ENCODE data around the gene VGF.
A peak's percentile ranks its signal among the peaks of the same experiment; 100 is the strongest.

Gene VGF

GRCh38 chr7:101185258-101185839 is 20.0 kb upstream of the VGF start:
- Histone ChIP-seq H3K4me1 (ENCODE audit: control insufficient read depth, insufficient read depth, low read length) (no peaks in the 10 kb centered on the region), H3K36me3 (ENCODE audit: control insufficient read depth in 2 of 2, insufficient read depth in 1 of 2, low read length in 2 of 2) (no peaks in the 10 kb centered on the region), H3K4me3 (ENCODE audit: low read depth, low read length) (no peak overlapping the region), H3K27ac (ENCODE audit: extremely low read depth, low read depth, low read length) (no peak overlapping the region), H3K9me3 (ENCODE audit: control insufficient read depth, insufficient read depth, low read depth, low read length) (no peaks in the 10 kb centered on the region)
- TF ChIP-seq ZFHX2 (tag by site-specific recombination; conservative IDR thresholded peaks at IDR 0.05) (no peak), ZNF335 (tag by site-specific recombination; conservative IDR thresholded peaks at IDR 0.05) (peak; percentile 54; the same call in 1 of the 2 replicates), ZBTB17 (tag by site-specific recombination; IDR thresholded peaks at IDR 0.05) (peak; percentile 30; the same call in 1 of the 2 replicates), ZNF155 (tag by site-specific recombination; IDR thresholded peaks at IDR 0.05) (no peak)
- CTCF ChIA-PET: interaction anchor here (0.6 to 1.5 kb wide), 4 partner anchors 7 to 131 kb away, joined by 3 to 7 read pairs (median 3); no protein-coding TSS in a partner anchor
- POLR2A ChIA-PET: no interaction called here

- TF ChIP-seq ZNF214 (tag by site-specific recombination; IDR thresholded peaks at IDR 0.05; ENCODE audit: borderline replicate concordance): no peak
- TF ChIP-seq ZNF121 (tag by site-specific recombination; IDR thresholded peaks at IDR 0.05): no peak
- no peak for TF ChIP-seq ZNF776 (tag by site-specific recombination; IDR thresholded peaks at IDR 0.05; ENCODE audit: borderline replicate concordance)
- no peak for TF ChIP-seq SETDB1 (IDR thresholded peaks at IDR 0.05; ENCODE audit: insufficient read length, low read length)
- no peak for TF ChIP-seq ZBTB17 (tag by site-specific recombination; IDR thresholded peaks at IDR 0.05)
- no peak for TF ChIP-seq ZBTB8A (tag by site-specific recombination; IDR thresholded peaks at IDR 0.05)
- TF ChIP-seq ZNF558 (tag by site-specific recombination; IDR thresholded peaks at IDR 0.05): no peak
- no peak for TF ChIP-seq ZNF645 (tag by site-specific recombination; IDR thresholded peaks at IDR 0.05)
- TF ChIP-seq KLF17 (tag by site-specific recombination; IDR thresholded peaks at IDR 0.05): no peak
- TF ChIP-seq YY2 (tag by site-specific recombination; IDR thresholded peaks at IDR 0.05): no peak
- TF ChIP-seq KLF10 (tag by site-specific recombination; IDR thresholded peaks at IDR 0.05): no peak
- TF ChIP-seq CTCF (tag by site-specific recombination; IDR thresholded peaks at IDR 0.05): no peak
- no peak for TF ChIP-seq ZNF549 (tag by site-specific recombination; IDR thresholded peaks at IDR 0.05)
- no peak for TF ChIP-seq ZNF660 (tag by site-specific recombination; IDR thresholded peaks at IDR 0.05)
- TF ChIP-seq ZNF423 (tag by site-specific recombination; IDR thresholded peaks at IDR 0.05): no peak
- TF ChIP-seq ZNF654 (tag by site-specific recombination; IDR thresholded peaks at IDR 0.05; ENCODE audit: low read depth): no peak
- no peak for TF ChIP-seq ZNF157 (tag by site-specific recombination; IDR thresholded peaks at IDR 0.05)
- Histone ChIP-seq H3K4me3 (ENCODE audit: low read depth, low read length) (no peak within 1 kb of the TSS), H3K36me3 (ENCODE audit: control insufficient read depth in 2 of 2, insufficient read depth in 1 of 2, low read length in 2 of 2) (no peaks in the 10 kb centered on the region), H3K9me3 (ENCODE audit: control insufficient read depth, insufficient read depth, low read depth, low read length) (no peaks in the 10 kb centered on the region), H3K27ac (ENCODE audit: extremely low read depth, low read depth, low read length) (no peak within 1 kb of the TSS), H3K4me1 (ENCODE audit: control insufficient read depth, insufficient read depth, low read length) (no peaks in the 10 kb centered on the region)
- POLR2A ChIA-PET: no interaction called here
- CTCF ChIA-PET: no interaction called here
These were observed 14.9 kb upstream of the VGF start, which contains the start of gene NAT16 for GRCh38 chr7:101180130-101180755. NAT16 (minus strand) TSS chr7:101180293; CDS start chr7:101174807, 5,486 bp downstream.

Data from HEK293 (cell line).